Measurements from ENCODE around the gene PJVK. TPM values are rescaled to one million over a fixed set of nuclear protein-coding genes. Genes with fewer than 3 reads are reported as not detected.

Gene PJVK
- polyA plus RNA-seq, 1 donor (not counting 4 experiments of a cell fraction or from before 2014, with no cell fraction given) = 3.5 TPM

- peak overlapping the region; percentile 95 for H3K9ac ChIP-seq (ENCODE audit: control insufficient read depth, extremely low read depth, insufficient read depth, low read length)
- H3K9me3 ChIP-seq (ENCODE audit: control insufficient read depth, low read depth, low read length) = no peaks in the 10 kb centered on the region
- dilution Hi-C loops (cut with MboI; ENCODE audit: extremely low pct_ligation_motif_present, low sequenced_read_pairs) = no loop called here
- peak overlapping the region; percentile 96 for H3K27ac ChIP-seq (ENCODE audit: control insufficient read depth, insufficient read depth, low read length)
- peaks cover 1 to 7% of the 10 kb centered on the region in 2 experiments for H3K36me3 ChIP-seq (ENCODE audit: control insufficient read depth in 2 of 2, extremely low read depth in 1 of 2, insufficient read depth in 2 of 2, low read length in 2 of 2)
- H3K4me1 ChIP-seq (ENCODE audit: control insufficient read depth, extremely low read depth, insufficient read depth, low read length) = peaks cover 21% of the 10 kb centered on the region
- DNase-seq (ENCODE audit: low read depth, low spot score) (no peak), FAIRE-seq (peak; percentile 61)
- H3K27me3 ChIP-seq (ENCODE audit: control insufficient read depth, extremely low read depth, insufficient read depth, low read length) = no peaks in the 10 kb centered on the region
- H3K9me1 ChIP-seq (ENCODE audit: control insufficient read depth, extremely low read depth, insufficient read depth, low read length) = no peaks in the 10 kb centered on the region
- peak overlapping the region; percentile 53 for H2AFZ ChIP-seq (ENCODE audit: control insufficient read depth, low read length)
- H3K4me3 ChIP-seq (ENCODE audit: control insufficient read depth in 2 of 3, extremely low read depth in 1 of 3, insufficient read depth in 2 of 3, low read depth in 1 of 3, low read length in 3 of 3) = peak overlapping the region; percentile 74 to 95 (median 83)
- H3K4me2 ChIP-seq (ENCODE audit: control insufficient read depth, extremely low read depth, insufficient read depth, low read depth, low read length) = peak overlapping the region; percentile 83
- TF ChIP-seq CTCF (optimal IDR thresholded peaks at IDR 0.05 in 1 of 3, IDR thresholded peaks at IDR 0.05 in 1 of 3, conservative IDR thresholded peaks at IDR 0.05 in 1 of 3; ENCODE audit: extremely low read depth in 1 of 3, insufficient read depth in 2 of 3, low read length in 3 of 3) (no peak), EZH2 (IDR thresholded peaks at IDR 0.05; ENCODE audit: low read length) (no peak)
- no peaks in the 10 kb centered on the region for H4K20me1 ChIP-seq (ENCODE audit: control insufficient read depth, extremely low read depth, insufficient read depth, low read length)
- peaks cover 25% of the 10 kb centered on the region for H3K79me2 ChIP-seq (ENCODE audit: control insufficient read depth, insufficient read depth, low read length)
Observed at GRCh38 chr2:178449700-178450523, 1.3 kb upstream of the PJVK start.

GRCh38 chr2:178450524-178450773 is 729 bp upstream of the PJVK start:
- Histone ChIP-seq H3K27me3 (ENCODE audit: control insufficient read depth, extremely low read depth, insufficient read depth, low read length) (no peaks in the 10 kb centered on the region), H3K4me3 (ENCODE audit: control insufficient read depth in 2 of 3, extremely low read depth in 1 of 3, insufficient read depth in 2 of 3, low read depth in 1 of 3, low read length in 3 of 3) (peak overlapping the region; percentile 74 to 95 (median 83)), H4K20me1 (ENCODE audit: control insufficient read depth, extremely low read depth, insufficient read depth, low read length) (no peaks in the 10 kb centered on the region), H3K36me3 (ENCODE audit: control insufficient read depth in 2 of 2, extremely low read depth in 1 of 2, insufficient read depth in 2 of 2, low read length in 2 of 2) (peaks cover 1 to 2% of the 10 kb centered on the region in 2 experiments), H3K27ac (ENCODE audit: control insufficient read depth, insufficient read depth, low read length) (peak overlapping the region; percentile 96), H3K4me1 (ENCODE audit: control insufficient read depth, extremely low read depth, insufficient read depth, low read length) (peaks cover 21% of the 10 kb centered on the region), H3K9me3 (ENCODE audit: control insufficient read depth, low read depth, low read length) (no peaks in the 10 kb centered on the region), H2AFZ (ENCODE audit: control insufficient read depth, low read length) (peak overlapping the region; percentile 53), H3K9ac (ENCODE audit: control insufficient read depth, extremely low read depth, insufficient read depth, low read length) (peak overlapping the region; percentile 95), H3K79me2 (ENCODE audit: control insufficient read depth, insufficient read depth, low read length) (peaks cover 25% of the 10 kb centered on the region), H3K4me2 (ENCODE audit: control insufficient read depth, extremely low read depth, insufficient read depth, low read depth, low read length) (peak overlapping the region; percentile 83), H3K9me1 (ENCODE audit: control insufficient read depth, extremely low read depth, insufficient read depth, low read length) (no peaks in the 10 kb centered on the region)
- dilution Hi-C loops (cut with MboI; ENCODE audit: extremely low pct_ligation_motif_present, low sequenced_read_pairs) = no loop called here
- TF ChIP-seq EZH2 (IDR thresholded peaks at IDR 0.05; ENCODE audit: low read length) (no peak), CTCF (optimal IDR thresholded peaks at IDR 0.05 in 1 of 3, IDR thresholded peaks at IDR 0.05 in 1 of 3, conservative IDR thresholded peaks at IDR 0.05 in 1 of 3; ENCODE audit: extremely low read depth in 1 of 3, insufficient read depth in 2 of 3, low read length in 3 of 3) (no peak)
- no peak for DNase-seq (ENCODE audit: low read depth, low spot score)
- no peak for FAIRE-seq

Measured in keratinocyte (primary cell).